GM19023 (cell line): Measurements from ENCODE around the gene LMBRD1.
"Not testable (repeated sequence)": the region's sequence is repeated elsewhere in the genome, so short reads cannot be mapped to it uniquely, and the experiment has no call there.

Source experiments
- ATAC-seq: cut with Tn5 transposase; IDR thresholded peaks from one replicate; pipeline ENCODE4 v1.9.1; 2021; ENCODE audit warnings: mild to moderate bottlenecking, moderate library complexity; ENCODE audit not compliant: unreplicated experiment

LMBRD1 gene

GRCh38 chr6:69796642-69797390 lies at the start of gene LMBRD1:
LMBRD1 (minus strand) TSS chr6:69797010; CDS start chr6:69796881, 129 bp downstream.
- peak; percentile 94 for ATAC-seq

- no peak for ATAC-seq
Measured at GRCh38 chr6:69846312-69846711, 49.5 kb upstream of the LMBRD1 start.

GRCh38 chr6:69843189-69843588 lies 46.4 kb upstream of the LMBRD1 start:
- ATAC-seq: no peak

GRCh38 chr6:69841862-69842261 lies 45.1 kb upstream of the LMBRD1 start:
- no peak for ATAC-seq

- peak; percentile 82 for ATAC-seq
Measured at GRCh38 chr6:69835414-69836179, 38.8 kb upstream of the LMBRD1 start.

- no peak for ATAC-seq
Measured at GRCh38 chr6:69832558-69832957, 35.7 kb upstream of the LMBRD1 start.

GRCh38 chr6:69827276-69827893 lies 30.6 kb upstream of the LMBRD1 start:
- no peak for ATAC-seq

- ATAC-seq: no peak
Measured at GRCh38 chr6:69825904-69826303, 29.1 kb upstream of the LMBRD1 start.

- not testable (repeated sequence) for ATAC-seq
Measured at GRCh38 chr6:69824355-69824754, 27.5 kb upstream of the LMBRD1 start.

GRCh38 chr6:69820438-69820837 lies 23.6 kb upstream of the LMBRD1 start:
- no peak for ATAC-seq

GRCh38 chr6:69820018-69820417 lies 23.2 kb upstream of the LMBRD1 start:
- no peak for ATAC-seq

- ATAC-seq: no peak
Measured at GRCh38 chr6:69819138-69819537, 22.3 kb upstream of the LMBRD1 start.

- no peak for ATAC-seq
Measured at GRCh38 chr6:69818223-69818930, 21.6 kb upstream of the LMBRD1 start.

- no peak for ATAC-seq
Measured at GRCh38 chr6:69817358-69817757, 20.5 kb upstream of the LMBRD1 start.

GRCh38 chr6:69816569-69816968 lies 19.8 kb upstream of the LMBRD1 start:
- ATAC-seq: no peak

- peak; percentile 71 for ATAC-seq
Measured at GRCh38 chr6:69816026-69816425, 19.2 kb upstream of the LMBRD1 start.

- ATAC-seq: peak; percentile 31
Measured at GRCh38 chr6:69813508-69813907, 16.7 kb upstream of the LMBRD1 start.

- ATAC-seq: peak; percentile 3
Measured at GRCh38 chr6:69812746-69813427, 16.1 kb upstream of the LMBRD1 start.

GRCh38 chr6:69802995-69803394 lies 6.2 kb upstream of the LMBRD1 start:
- ATAC-seq: no peak

- no peak for ATAC-seq
Measured at GRCh38 chr6:69801711-69802110, 4.9 kb upstream of the LMBRD1 start.

GRCh38 chr6:69801225-69801624 lies 4.4 kb upstream of the LMBRD1 start:
- no peak for ATAC-seq
